ENCODE measurements around the gene PKN3. TPM values are rescaled to one million over a fixed set of nuclear protein-coding genes. Genes with fewer than 3 reads are reported as not detected.
A peak's percentile ranks its signal among the peaks of the same experiment; 100 is the strongest.
"Not testable (repeated sequence)": the region's sequence is repeated elsewhere in the genome, so short reads cannot be mapped to it uniquely, and the experiment has no call there.

The PKN3 gene
- 10 to 100 TPM in 3 of 4 donors, 1 to 10 TPM in 1; 6.9 to 15.6 (median 12.5) TPM for polyA plus RNA-seq (ENCODE audit: insufficient read length in 4 of 4)

- peak in 2 of 4 donors; percentile 85 to 88 for DNase-seq (ENCODE audit: low read depth in 4 of 4, low spot score in 2 of 4)
Measured at GRCh38 chr9:128702445-128702948, at the start of gene PKN3. TSS of gene PKN3 (plus strand) at chr9:128702503. CDS start at chr9:128702916, 413 bp downstream.

GRCh38 chr9:128653908-128654307, 48.4 kb upstream of the PKN3 start:
- no peak for DNase-seq (ENCODE audit: low read depth in 4 of 4, low spot score in 2 of 4)

GRCh38 chr9:128654481-128654880, 47.8 kb upstream of the PKN3 start:
- no peak for DNase-seq (ENCODE audit: low read depth in 4 of 4, low spot score in 2 of 4)

GRCh38 chr9:128656416-128657343, 45.6 kb upstream of the PKN3 start, which contains the start of gene DYNC2I2:
TSS of gene DYNC2I2 (minus strand) at chr9:128656847. CDS start at chr9:128656726, 121 bp downstream.
- DNase-seq (ENCODE audit: low read depth in 4 of 4, low spot score in 2 of 4), result peak; percentile 88 to 97 (median 90)

GRCh38 chr9:128657344-128657704, 45.0 kb upstream of the PKN3 start:
- no peak for DNase-seq (ENCODE audit: low read depth in 4 of 4, low spot score in 2 of 4)

- DNase-seq (ENCODE audit: low read depth in 4 of 4, low spot score in 2 of 4), result no peak
Measured at GRCh38 chr9:128657796-128658195, 44.5 kb upstream of the PKN3 start.

- DNase-seq (ENCODE audit: low read depth in 4 of 4, low spot score in 2 of 4), result not testable (repeated sequence)
Measured at GRCh38 chr9:128666481-128666941, 35.8 kb upstream of the PKN3 start.

GRCh38 chr9:128669786-128670185, 32.5 kb upstream of the PKN3 start:
- no peak for DNase-seq (ENCODE audit: low read depth in 4 of 4, low spot score in 2 of 4)

GRCh38 chr9:128675382-128675781, 26.9 kb upstream of the PKN3 start:
- DNase-seq (ENCODE audit: low read depth in 4 of 4, low spot score in 2 of 4), result no peak

- no peak for DNase-seq (ENCODE audit: low read depth in 4 of 4, low spot score in 2 of 4)
Measured at GRCh38 chr9:128677794-128678193, 24.5 kb upstream of the PKN3 start.

GRCh38 chr9:128683340-128684064, 18.8 kb upstream of the PKN3 start:
- DNase-seq (ENCODE audit: low read depth in 4 of 4, low spot score in 2 of 4), result peak in 1 of 4 donors; percentile 16

- peak in 1 of 4 donors; percentile 32 for DNase-seq (ENCODE audit: low read depth in 4 of 4, low spot score in 2 of 4)
Measured at GRCh38 chr9:128684065-128684324, 18.3 kb upstream of the PKN3 start.

- DNase-seq (ENCODE audit: low read depth in 4 of 4, low spot score in 2 of 4), result peak in 2 of 4 donors; percentile 53 to 64
Measured at GRCh38 chr9:128684325-128685199, 17.7 kb upstream of the PKN3 start.

- no peak for DNase-seq (ENCODE audit: low read depth in 4 of 4, low spot score in 2 of 4)
Measured at GRCh38 chr9:128685636-128686489, 16.4 kb upstream of the PKN3 start.

- no peak for DNase-seq (ENCODE audit: low read depth in 4 of 4, low spot score in 2 of 4)
Measured at GRCh38 chr9:128687453-128687852, 14.8 kb upstream of the PKN3 start.

- DNase-seq (ENCODE audit: low read depth in 4 of 4, low spot score in 2 of 4), result peak in 3 of 4 donors; percentile 86 to 94 (median 87)
Measured at GRCh38 chr9:128688501-128689292, 13.6 kb upstream of the PKN3 start, which contains the start of gene SET. TSS of gene SET (plus strand) at chr9:128689222. CDS start at chr9:128689583, 361 bp downstream.

- peak in 1 of 4 donors; percentile 21 for DNase-seq (ENCODE audit: low read depth in 4 of 4, low spot score in 2 of 4)
Measured at GRCh38 chr9:128689293-128689774, 13.0 kb upstream of the PKN3 start.

All from left renal cortex interstitium (tissue), 4 donors.